SK-N-SH (cell line): Measurements from ENCODE around the gene MBP. TPM values are rescaled to one million over a fixed set of nuclear protein-coding genes. Genes with fewer than 3 reads are reported as not detected.

ENCODE experiments used
- CTCF ChIA-PET: fragments of 300-600, 350-600 bp; formaldehyde crosslinking; extraction: SDS; loops from one replicate; lab custom pipeline; 2021; lab: Yijun Ruan, JAX
- POLR2A ChIA-PET: fragments of 350-600 bp; sonication (Branson Sonifier 250); formaldehyde crosslinking; extraction: SDS; loops from one replicate; lab custom pipeline; 2020; ENCODE audit warnings: antibody characterized with exemption, inconsistent platforms; lab: Yijun Ruan, JAX
- DNase-seq: peaks from one replicate; pipeline ENCODE4 v3.0.0; 2012
- H2AFZ ChIP-seq: fragments of 200-600 bp; sonication (generic); 2 replicates; pipeline ENCODE4 v1.8.1; 2016; ENCODE audit warnings: antibody characterized with exemption, mild to moderate bottlenecking, low read depth
- H3F3A ChIP-seq: fragments of 200-600 bp; sonication (generic); replicated peaks from 2 replicates; pipeline ENCODE3; 2016; ENCODE audit warnings: antibody characterized with exemption, mild to moderate bottlenecking; ENCODE audit not compliant: insufficient read depth
- H3K27ac ChIP-seq, 2 experiments: fragments of 200-500 bp in 1 of 2; fragments of 200-600 bp in 1 of 2; sonication (Bioruptor generic) in 1 of 2; sonication (generic), shearing (Covaris generic) in 1 of 2; 2 replicates each; pipeline versions ENCODE4 v1.5.1 to v1.6.1; 2014 to 2016; ENCODE audit warnings: low read depth in 2 of 2, inconsistent platforms in 1 of 2, low read length in 1 of 2, mild to moderate bottlenecking in 1 of 2, mixed read lengths in 1 of 2
- H3K27me3 ChIP-seq: fragments of 200-600 bp; sonication (generic), shearing (Covaris generic); 2 replicates; pipeline ENCODE4 v1.6.1; 2016; ENCODE audit warnings: mixed run types; ENCODE audit not compliant: insufficient read depth
- H3K36me3 ChIP-seq, 2 experiments: fragments of 200-500 bp in 1 of 2; fragments of 200-600 bp in 1 of 2; sonication (Bioruptor generic) in 1 of 2; sonication (generic) in 1 of 2; replicated peaks in 1 of 2; 2 replicates each; pipeline versions ENCODE3 to v1.5.1; 2014 to 2016; ENCODE audit warnings: low read length in 1 of 2, mild to moderate bottlenecking in 1 of 2; ENCODE audit not compliant: insufficient read depth in 2 of 2, control insufficient read depth in 1 of 2
- H3K4me1 ChIP-seq, 2 experiments: fragments of 200-500 bp in 1 of 2; fragments of 200-600 bp in 1 of 2; sonication (Bioruptor generic) in 1 of 2; sonication (generic), shearing (Covaris generic) in 1 of 2; 2 replicates each; pipeline versions ENCODE4 v1.5.1 to v1.6.1; 2014 to 2016; ENCODE audit warnings: low read depth in 1 of 2, low read length in 1 of 2, mixed run types in 1 of 2; ENCODE audit not compliant: insufficient read depth in 2 of 2, control insufficient read depth in 1 of 2
- H3K4me2 ChIP-seq: fragments of 200-600 bp; sonication (generic), shearing (Covaris generic); 2 replicates; pipeline ENCODE4 v1.6.1; 2017; ENCODE audit warnings: mixed run types
- H3K4me3 ChIP-seq, 2 experiments: fragments of 200-500 bp in 1 of 2; fragments of 200-600 bp in 1 of 2; sonication (Bioruptor generic) in 1 of 2; sonication (generic), shearing (Covaris generic) in 1 of 2; 2 replicates each; pipeline versions ENCODE4 v1.5.1 to v1.8.1; 2014 to 2016; ENCODE audit warnings: low read depth in 2 of 2, inconsistent platforms in 1 of 2, low read length in 1 of 2, mild to moderate bottlenecking in 1 of 2, mixed read lengths in 1 of 2, moderate library complexity in 1 of 2
- H3K79me2 ChIP-seq: fragments of 200-600 bp; sonication (generic); 2 replicates; pipeline ENCODE4 v1.8.1; 2017; ENCODE audit warnings: mild to moderate bottlenecking; ENCODE audit not compliant: insufficient read depth
- H3K9ac ChIP-seq: fragments of 200-600 bp; sonication (generic); 2 replicates; pipeline ENCODE4 v1.6.1; 2017; ENCODE audit warnings: mixed run types
- H3K9me2 ChIP-seq: fragments of 200-600 bp; sonication (generic); 2 replicates; pipeline ENCODE4 v1.6.1; 2017; ENCODE audit warnings: mixed run types
- H3K9me3 ChIP-seq: fragments of 200-600 bp; sonication (generic); 2 replicates; pipeline ENCODE4 v1.6.1; 2017; ENCODE audit warnings: mixed run types, mild to moderate bottlenecking, moderate library complexity
- H4K20me1 ChIP-seq: fragments of 200-600 bp; sonication (generic); 2 replicates; pipeline ENCODE4 v1.6.1; 2017; ENCODE audit warnings: mild to moderate bottlenecking, mixed run types; ENCODE audit not compliant: insufficient read depth
- CHD2 ChIP-seq: fragments of 150-350 bp; IDR thresholded peaks from 2 replicates; pipeline ENCODE4 v1.6.1; 2018; ENCODE audit warnings: low read length; ENCODE audit not compliant: partially characterized antibody
- FOSL2 ChIP-seq: IDR thresholded peaks from 2 replicates; pipeline ENCODE4 v1.4.0; 2012; ENCODE audit warnings: low read depth, mild to moderate bottlenecking, moderate library complexity, borderline replicate concordance
- FOXJ3 ChIP-seq: sonication (generic); formaldehyde crosslinking; IDR thresholded peaks from 2 replicates; pipeline ENCODE4 v1.5.1; 2020; ENCODE audit warnings: mild to moderate bottlenecking, missing genetic modification reagents
- GABPA ChIP-seq: IDR thresholded peaks from 2 replicates; pipeline ENCODE4 v1.4.0; 2012; ENCODE audit warnings: low read depth, mild to moderate bottlenecking
- GATA2 ChIP-seq: sonication (generic); formaldehyde crosslinking; IDR thresholded peaks from 2 replicates; pipeline ENCODE4 v1.5.0; 2020; ENCODE audit warnings: mild to moderate bottlenecking, missing genetic modification reagents
- MXI1 ChIP-seq: IDR thresholded peaks from 2 replicates; pipeline ENCODE4 v1.6.1; 2012; ENCODE audit warnings: mild to moderate bottlenecking, low read depth, low read length, improper control_type of control experiment
- NFIC ChIP-seq: IDR thresholded peaks from 2 replicates; pipeline ENCODE4 v1.4.0; 2012; ENCODE audit warnings: borderline replicate concordance
- SIN3A ChIP-seq: IDR thresholded peaks from 2 replicates; pipeline ENCODE4 v1.6.1; 2012; ENCODE audit warnings: low read depth, mild to moderate bottlenecking, low read length, moderate library complexity, borderline replicate concordance
- SMC3 ChIP-seq: IDR thresholded peaks from 2 replicates; pipeline ENCODE4 v1.6.1; 2012; ENCODE audit warnings: low read depth, low read length, improper control_type of control experiment
- WGBS: methylation state at CpG from one replicate; pipeline ENCODE4 v1.1.6; 2017; ENCODE audit warnings: low lambda C conversion rate; 5-methylcytosine and 5-hydroxymethylcytosine counted together
- polyA plus RNA-seq, 3 experiments: library from polyadenylated mRNA; depleted of rRNA; stranded (reverse); fragments of >200 nt; gene quantifications; 2 replicates each; pipeline ENCODE4 v1.2.3, GENCODE V29; 2012
- TF ChIP-seq, protein P1 (sequence below): IDR thresholded peaks from 2 replicates; pipeline ENCODE4 v1.6.1; 2012; ENCODE audit warnings: mild to moderate bottlenecking, low read depth, low read length, moderate library complexity
- TF ChIP-seq, protein P2 (sequence below): IDR thresholded peaks from 2 replicates; pipeline ENCODE4 v1.4.0; 2012; ENCODE audit warnings: low read depth
- TF ChIP-seq, protein P3 (sequence below): fragments of 150-350 bp; IDR thresholded peaks from 2 replicates; pipeline ENCODE4 v1.6.1; 2016; ENCODE audit warnings: mild to moderate bottlenecking, low read depth, low read length

MBP gene
- polyA plus RNA-seq, 1 of the 3 experiments (the other 2 are of a cell fraction) = 1.6 TPM

GRCh38 chr18:76974386-76974785, 158.2 kb downstream of the MBP start (continued):
- TF ChIP-seq, protein P1, sequence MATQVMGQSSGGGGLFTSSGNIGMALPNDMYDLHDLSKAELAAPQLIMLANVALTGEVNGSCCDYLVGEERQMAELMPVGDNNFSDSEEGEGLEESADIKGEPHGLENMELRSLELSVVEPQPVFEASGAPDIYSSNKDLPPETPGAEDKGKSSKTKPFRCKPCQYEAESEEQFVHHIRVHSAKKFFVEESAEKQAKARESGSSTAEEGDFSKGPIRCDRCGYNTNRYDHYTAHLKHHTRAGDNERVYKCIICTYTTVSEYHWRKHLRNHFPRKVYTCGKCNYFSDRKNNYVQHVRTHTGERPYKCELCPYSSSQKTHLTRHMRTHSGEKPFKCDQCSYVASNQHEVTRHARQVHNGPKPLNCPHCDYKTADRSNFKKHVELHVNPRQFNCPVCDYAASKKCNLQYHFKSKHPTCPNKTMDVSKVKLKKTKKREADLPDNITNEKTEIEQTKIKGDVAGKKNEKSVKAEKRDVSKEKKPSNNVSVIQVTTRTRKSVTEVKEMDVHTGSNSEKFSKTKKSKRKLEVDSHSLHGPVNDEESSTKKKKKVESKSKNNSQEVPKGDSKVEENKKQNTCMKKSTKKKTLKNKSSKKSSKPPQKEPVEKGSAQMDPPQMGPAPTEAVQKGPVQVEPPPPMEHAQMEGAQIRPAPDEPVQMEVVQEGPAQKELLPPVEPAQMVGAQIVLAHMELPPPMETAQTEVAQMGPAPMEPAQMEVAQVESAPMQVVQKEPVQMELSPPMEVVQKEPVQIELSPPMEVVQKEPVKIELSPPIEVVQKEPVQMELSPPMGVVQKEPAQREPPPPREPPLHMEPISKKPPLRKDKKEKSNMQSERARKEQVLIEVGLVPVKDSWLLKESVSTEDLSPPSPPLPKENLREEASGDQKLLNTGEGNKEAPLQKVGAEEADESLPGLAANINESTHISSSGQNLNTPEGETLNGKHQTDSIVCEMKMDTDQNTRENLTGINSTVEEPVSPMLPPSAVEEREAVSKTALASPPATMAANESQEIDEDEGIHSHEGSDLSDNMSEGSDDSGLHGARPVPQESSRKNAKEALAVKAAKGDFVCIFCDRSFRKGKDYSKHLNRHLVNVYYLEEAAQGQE = no peak
- no peak for TF ChIP-seq SIN3A
- TF ChIP-seq, protein P2, sequence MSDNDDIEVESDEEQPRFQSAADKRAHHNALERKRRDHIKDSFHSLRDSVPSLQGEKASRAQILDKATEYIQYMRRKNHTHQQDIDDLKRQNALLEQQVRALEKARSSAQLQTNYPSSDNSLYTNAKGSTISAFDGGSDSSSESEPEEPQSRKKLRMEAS = no peak
- TF ChIP-seq, all 33 proteins: peak for 0

- H3K4me3 ChIP-seq = no peak overlapping the region
- 95% methylated on average over 14 of the region's 20 CpGs for WGBS
- H3K27ac ChIP-seq = no peak overlapping the region
- TF ChIP-seq SMC3 (no peak), GATA2 (CRISPR knock-in tag) (no peak), CHD2 (no peak), MXI1 (no peak), NFIC (no peak), FOXJ3 (no peak), GABPA (no peak), FOSL2 (no peak)
- TF ChIP-seq, protein P3, sequence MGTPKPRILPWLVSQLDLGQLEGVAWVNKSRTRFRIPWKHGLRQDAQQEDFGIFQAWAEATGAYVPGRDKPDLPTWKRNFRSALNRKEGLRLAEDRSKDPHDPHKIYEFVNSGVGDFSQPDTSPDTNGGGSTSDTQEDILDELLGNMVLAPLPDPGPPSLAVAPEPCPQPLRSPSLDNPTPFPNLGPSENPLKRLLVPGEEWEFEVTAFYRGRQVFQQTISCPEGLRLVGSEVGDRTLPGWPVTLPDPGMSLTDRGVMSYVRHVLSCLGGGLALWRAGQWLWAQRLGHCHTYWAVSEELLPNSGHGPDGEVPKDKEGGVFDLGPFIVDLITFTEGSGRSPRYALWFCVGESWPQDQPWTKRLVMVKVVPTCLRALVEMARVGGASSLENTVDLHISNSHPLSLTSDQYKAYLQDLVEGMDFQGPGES = no peak
- TF ChIP-seq, all 33 proteins: peak for 0
- Histone ChIP-seq H3K4me1 (peaks cover 0 to 16% of the 10 kb centered on the region in 2 experiments; a peak in 1 of 4 replicates), H2AFZ (no peak overlapping the region), H3K9me3 (no peaks in the 10 kb centered on the region), H3K4me2 (no peak overlapping the region), H3K9ac (no peak overlapping the region), H4K20me1 (no peaks in the 10 kb centered on the region), H3K36me3 (peaks cover 8 to 14% of the 10 kb centered on the region in 2 experiments), H3F3A (no peaks in the 10 kb centered on the region), H3K27me3 (no peaks in the 10 kb centered on the region), H3K9me2 (no peaks in the 10 kb centered on the region), H3K79me2 (no peaks in the 10 kb centered on the region)
- POLR2A ChIA-PET = no interaction called here
- CTCF ChIA-PET = interaction anchor here (0.9 kb wide), 1 partner anchor 174 kb away, joined by 3 read pairs; no protein-coding TSS in a partner anchor
- no peak for DNase-seq
Measured at GRCh38 chr18:76973520-76974266, 158.9 kb downstream of the MBP start.
